Measurements from ENCODE around the gene RRAGC.

Gene RRAGC

GRCh38 chr1:38860454-38860795 lies 853 bp upstream of the RRAGC start:
- peak overlapping the region; percentile 67 for H3K9ac ChIP-seq (ENCODE audit: low read length)
- H2AFZ ChIP-seq (ENCODE audit: low read depth, low read length, severe bottlenecking): peak overlapping the region; percentile 80
- peak overlapping the region; percentile 74 for H3K4me3 ChIP-seq (ENCODE audit: insufficient read depth, low read length, poor library complexity, severe bottlenecking)
- no peaks in the 10 kb centered on the region for H3K9me3 ChIP-seq (ENCODE audit: insufficient read depth, low read length)
- H3K79me2 ChIP-seq (ENCODE audit: insufficient read depth, low read length): peaks cover 20% of the 10 kb centered on the region
- H3K9me2 ChIP-seq (replicated peaks; ENCODE audit: insufficient read depth, low read length): no peaks in the 10 kb centered on the region
- H3K4me2 ChIP-seq (ENCODE audit: low read depth, low read length, poor library complexity, severe bottlenecking): peak overlapping the region; percentile 69
- H3K27ac ChIP-seq (ENCODE audit: low read depth, low read length): no peak overlapping the region
- no peaks in the 10 kb centered on the region for H3K27me3 ChIP-seq (ENCODE audit: low read length)
- H4K20me1 ChIP-seq (ENCODE audit: low read depth, low read length): no peaks in the 10 kb centered on the region
- TF ChIP-seq CTCF (IDR thresholded peaks at IDR 0.05; ENCODE audit: insufficient read depth, low read length, poor library complexity, severe bottlenecking) (no peak), EZH2phosphoT487 (conservative IDR thresholded peaks at IDR 0.05; ENCODE audit: low read length) (no peak)
- 0 out of 2 replicates have a peak, but pooled peaks cover 3% of the 10 kb centered on the region for H3F3A ChIP-seq (ENCODE audit: insufficient read depth)
- peaks cover 8% of the 10 kb centered on the region; the same call in 1 of the 2 replicates for H3K36me3 ChIP-seq (ENCODE audit: low read length)

GRCh38 chr1:38858833-38859560 lies 575 bp downstream of the RRAGC start:
- TF ChIP-seq CTCF (IDR thresholded peaks at IDR 0.05; ENCODE audit: insufficient read depth, low read length, poor library complexity, severe bottlenecking) (no peak), EZH2phosphoT487 (conservative IDR thresholded peaks at IDR 0.05; ENCODE audit: low read length) (no peak)
- no peaks in the 10 kb centered on the region for H3K9me2 ChIP-seq (replicated peaks; ENCODE audit: insufficient read depth, low read length)
- no peaks in the 10 kb centered on the region for H3K27me3 ChIP-seq (ENCODE audit: low read length)
- peak overlapping the region; percentile 32; the same call in 1 of the 2 replicates for H3K27ac ChIP-seq (ENCODE audit: low read depth, low read length)
- H2AFZ ChIP-seq (ENCODE audit: low read depth, low read length, severe bottlenecking): peak overlapping the region; percentile 49
- H3F3A ChIP-seq (ENCODE audit: insufficient read depth): 0 out of 2 replicates have a peak, but pooled peaks cover 3% of the 10 kb centered on the region
- peak overlapping the region; percentile 68 for H3K9ac ChIP-seq (ENCODE audit: low read length)
- H4K20me1 ChIP-seq (ENCODE audit: low read depth, low read length): no peaks in the 10 kb centered on the region
- peaks cover 20% of the 10 kb centered on the region for H3K79me2 ChIP-seq (ENCODE audit: insufficient read depth, low read length)
- H3K4me3 ChIP-seq (ENCODE audit: insufficient read depth, low read length, poor library complexity, severe bottlenecking): peak overlapping the region; percentile 87
- H3K4me2 ChIP-seq (ENCODE audit: low read depth, low read length, poor library complexity, severe bottlenecking): peak overlapping the region; percentile 95
- no peaks in the 10 kb centered on the region for H3K9me3 ChIP-seq (ENCODE audit: insufficient read depth, low read length)
- peaks cover 7% of the 10 kb centered on the region; the same call in 1 of the 2 replicates for H3K36me3 ChIP-seq (ENCODE audit: low read length)

- Histone ChIP-seq H3K9ac (ENCODE audit: low read length) (no peak overlapping the region), H3K9me3 (ENCODE audit: insufficient read depth, low read length) (no peaks in the 10 kb centered on the region), H3K27ac (ENCODE audit: low read depth, low read length) (no peak overlapping the region), H3K79me2 (ENCODE audit: insufficient read depth, low read length) (no peaks in the 10 kb centered on the region), H3F3A (ENCODE audit: insufficient read depth) (no peaks in the 10 kb centered on the region), H4K20me1 (ENCODE audit: low read depth, low read length) (no peaks in the 10 kb centered on the region), H2AFZ (ENCODE audit: low read depth, low read length, severe bottlenecking) (no peak overlapping the region), H3K4me3 (ENCODE audit: insufficient read depth, low read length, poor library complexity, severe bottlenecking) (no peak overlapping the region), H3K9me2 (replicated peaks; ENCODE audit: insufficient read depth, low read length) (no peaks in the 10 kb centered on the region), H3K4me2 (ENCODE audit: low read depth, low read length, poor library complexity, severe bottlenecking) (no peak overlapping the region), H3K36me3 (ENCODE audit: low read length) (peaks cover 15% of the 10 kb centered on the region; the same call in 1 of the 2 replicates), H3K27me3 (ENCODE audit: low read length) (no peaks in the 10 kb centered on the region)
- TF ChIP-seq CTCF (IDR thresholded peaks at IDR 0.05; ENCODE audit: insufficient read depth, low read length, poor library complexity, severe bottlenecking) (no peak), EZH2phosphoT487 (conservative IDR thresholded peaks at IDR 0.05; ENCODE audit: low read length) (no peak)
These were observed 6.8 kb downstream of the RRAGC start for GRCh38 chr1:38852780-38853179.

All from SU-DHL-6 (cell line).